Measurements from ENCODE around the gene ADAMTS5.

- TF ChIP-seq CTCF (IDR thresholded peaks at IDR 0.05; ENCODE audit: insufficient read depth, low read depth, low read length): no peak
- no peak for TF ChIP-seq EZH2 (IDR thresholded peaks at IDR 0.05; ENCODE audit: insufficient read depth, low read length)
These were observed 34.6 kb upstream of the ADAMTS5 start for GRCh38 chr21:27001526-27001925.

Measured in astrocyte (in vitro differentiated cells and primary cell).